HG02852 (cell line): ENCODE results near the gene NENF.
A peak's percentile ranks its signal among the peaks of the same experiment; 100 is the strongest.
"Not testable (repeated sequence)": the region's sequence is repeated elsewhere in the genome, so short reads cannot be mapped to it uniquely, and the experiment has no call there.

Experiments used
- ATAC-seq: cut with Tn5 transposase; IDR thresholded peaks from one replicate; pipeline ENCODE4 v1.9.1; 2021; ENCODE audit warnings: mild to moderate bottlenecking, moderate library complexity; ENCODE audit not compliant: unreplicated experiment

Gene NENF

GRCh38 chr1:212432661-212433576 lies at the start of gene NENF:
Gene NENF, plus strand, starts transcription at chr1:212432920. Its CDS starts 24 bp downstream, at chr1:212432944.
- ATAC-seq: peak; percentile 99

GRCh38 chr1:212386029-212386428 lies 46.7 kb upstream of the NENF start:
- no peak for ATAC-seq

- no peak for ATAC-seq
Observed at GRCh38 chr1:212388985-212389716, 43.6 kb upstream of the NENF start.

DNA sequence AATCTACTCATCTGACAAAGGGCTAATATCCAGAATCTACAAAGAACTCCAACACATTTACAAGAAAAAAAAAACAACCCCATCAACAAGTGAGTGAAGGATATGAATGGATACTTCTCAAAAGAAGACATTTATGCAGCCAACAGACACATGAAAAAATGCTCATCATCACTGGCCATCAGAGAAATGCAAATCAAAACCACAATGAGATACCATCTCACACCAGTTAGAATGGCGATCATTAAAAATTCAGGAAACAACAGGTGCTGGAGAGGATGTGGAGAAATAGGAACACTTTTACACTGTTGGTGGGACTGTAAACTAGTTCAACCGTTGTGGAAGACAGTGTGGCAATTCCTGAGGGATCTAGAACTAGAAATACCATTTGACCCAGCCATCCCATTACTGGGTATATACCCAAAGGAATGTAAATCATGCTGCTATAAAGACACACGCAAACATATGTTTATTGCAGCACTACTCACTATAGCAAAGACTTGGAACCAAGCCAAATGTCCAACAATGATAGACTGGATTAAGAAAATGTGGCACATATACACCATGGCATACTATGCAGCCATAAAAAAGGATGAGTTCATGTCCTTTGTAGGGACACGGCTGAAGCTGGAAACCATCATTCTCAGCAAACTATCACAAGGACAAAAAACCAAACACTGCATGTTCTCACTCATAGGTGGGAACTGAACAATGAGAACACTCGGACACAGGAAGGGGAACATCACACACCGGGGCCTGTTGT lies 36.9 kb upstream of the NENF start:
- ATAC-seq: not testable (repeated sequence)

GRCh38 chr1:212396638-212397037 lies 36.1 kb upstream of the NENF start:
- ATAC-seq: no peak

DNA sequence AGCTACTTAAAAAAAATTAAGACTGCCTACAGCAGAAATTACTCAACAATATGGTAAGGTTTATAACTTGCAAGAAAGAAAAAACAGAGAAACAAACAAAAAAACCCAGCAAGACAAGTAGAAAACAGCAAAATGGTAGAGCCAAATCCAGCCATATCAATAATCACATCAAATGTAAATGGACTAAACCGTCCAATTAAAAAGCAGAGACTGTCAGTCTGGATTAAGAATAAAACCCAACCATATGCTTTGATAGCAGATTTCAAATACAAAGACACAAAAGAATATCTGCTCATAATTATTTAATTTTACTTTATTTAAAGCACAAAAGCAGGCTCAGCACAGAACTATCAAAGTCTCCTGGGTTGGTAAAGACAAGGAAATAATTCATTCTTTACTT lies 35.5 kb upstream of the NENF start:
- ATAC-seq: no peak

GRCh38 chr1:212401042-212401441 lies 31.7 kb upstream of the NENF start:
- ATAC-seq: no peak

- ATAC-seq: no peak
Observed at GRCh38 chr1:212401838-212402582, 30.7 kb upstream of the NENF start.

DNA sequence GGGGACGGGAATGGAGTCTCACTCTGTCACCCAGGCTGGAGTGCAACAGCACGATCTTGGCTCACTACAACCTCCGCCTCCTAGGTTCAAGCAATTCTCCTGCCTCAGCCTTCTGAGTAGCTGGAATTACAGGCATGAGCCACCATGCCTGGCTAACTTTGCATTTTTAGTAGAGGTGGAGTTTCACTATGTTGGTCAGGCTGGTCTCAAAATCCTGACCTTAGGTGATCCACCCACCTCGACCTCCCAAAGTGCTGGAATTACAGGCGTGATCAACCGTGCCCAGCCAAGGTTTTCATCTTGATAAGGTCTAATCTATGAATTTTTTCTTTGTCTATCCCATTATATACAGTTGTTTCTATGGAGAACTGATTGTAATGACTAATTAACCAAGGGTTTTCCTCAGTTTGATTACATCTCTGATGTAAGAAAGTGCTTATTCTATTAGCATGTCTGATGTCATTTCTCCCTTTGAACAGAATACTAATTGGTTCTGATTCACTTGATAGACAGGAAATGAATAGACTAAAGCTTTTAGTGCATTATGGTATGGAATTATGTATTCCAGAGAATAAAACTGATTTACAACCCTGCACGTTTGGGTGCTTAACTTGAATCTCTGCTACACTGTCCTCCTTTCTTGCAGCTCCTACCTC lies 29.9 kb upstream of the NENF start:
- no peak for ATAC-seq

DNA sequence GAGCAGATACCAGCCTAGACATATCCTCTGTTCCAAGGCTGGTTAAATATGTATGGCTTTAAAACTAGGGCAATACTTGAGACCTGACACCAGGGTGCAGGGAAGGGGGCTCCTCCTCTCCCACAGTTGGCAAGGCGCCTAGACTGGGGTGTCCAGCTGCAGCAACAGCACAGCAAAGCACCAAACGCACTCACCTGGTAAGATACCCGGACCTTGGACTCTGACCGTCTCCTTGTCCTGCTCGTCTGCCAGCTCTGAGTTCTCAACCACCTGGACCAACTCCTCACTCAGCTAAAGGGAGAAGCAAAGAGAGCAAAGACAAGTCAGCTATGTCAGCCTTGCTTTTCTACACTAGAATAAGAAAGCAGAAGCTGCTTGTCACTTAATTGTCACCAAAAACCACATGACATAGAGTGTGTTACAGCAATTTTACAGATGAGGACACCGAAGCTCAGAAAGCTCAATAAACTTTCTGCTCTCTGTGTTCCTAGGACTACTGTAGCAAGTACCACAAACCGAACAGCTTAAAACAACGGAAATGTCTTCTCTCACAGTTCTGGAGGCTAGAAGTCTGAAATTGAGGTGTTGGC lies 22.4 kb upstream of the NENF start:
- ATAC-seq: no peak

DNA sequence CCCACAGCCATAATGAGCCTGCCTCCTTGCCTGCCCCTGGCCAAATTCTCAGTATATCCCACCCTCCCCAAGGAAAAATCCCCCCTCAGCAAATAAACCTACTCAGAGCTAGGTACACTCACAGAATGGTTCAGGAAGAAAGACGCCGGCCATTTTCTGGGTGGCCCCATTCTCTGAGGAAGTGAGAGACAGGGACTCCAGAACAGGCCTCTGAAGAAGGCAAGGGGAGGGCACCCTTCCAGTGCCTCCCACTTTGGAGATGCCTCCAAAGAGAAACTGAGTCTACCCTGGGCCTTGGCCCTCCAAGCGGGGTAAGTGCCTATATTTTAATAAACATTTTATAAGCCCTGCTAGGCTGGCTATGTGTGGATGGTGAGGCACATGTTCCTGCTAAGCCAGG lies 20.3 kb upstream of the NENF start:
- ATAC-seq: no peak

DNA sequence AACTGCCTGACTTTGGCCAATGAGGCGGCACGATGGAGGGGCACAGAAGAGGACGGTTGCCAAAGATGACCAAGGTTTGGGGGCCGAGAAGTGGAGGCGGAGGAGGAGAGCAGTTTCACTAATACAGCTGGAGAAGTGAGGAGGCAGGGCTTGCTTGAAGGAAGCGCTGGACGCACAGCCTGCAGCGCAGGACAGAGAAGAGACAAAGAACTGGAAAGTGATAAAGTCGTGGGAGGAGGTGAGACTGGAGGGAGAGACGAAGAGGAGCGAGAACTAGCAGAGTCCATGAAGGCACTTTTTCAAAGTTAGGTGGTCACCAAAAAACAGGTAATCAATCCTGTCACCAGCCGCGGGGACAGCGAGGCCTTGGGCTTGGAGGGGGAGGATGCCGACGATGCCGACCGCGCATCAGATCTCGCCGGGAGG lies 18.8 kb upstream of the NENF start:
- ATAC-seq: peak; percentile 22

DNA sequence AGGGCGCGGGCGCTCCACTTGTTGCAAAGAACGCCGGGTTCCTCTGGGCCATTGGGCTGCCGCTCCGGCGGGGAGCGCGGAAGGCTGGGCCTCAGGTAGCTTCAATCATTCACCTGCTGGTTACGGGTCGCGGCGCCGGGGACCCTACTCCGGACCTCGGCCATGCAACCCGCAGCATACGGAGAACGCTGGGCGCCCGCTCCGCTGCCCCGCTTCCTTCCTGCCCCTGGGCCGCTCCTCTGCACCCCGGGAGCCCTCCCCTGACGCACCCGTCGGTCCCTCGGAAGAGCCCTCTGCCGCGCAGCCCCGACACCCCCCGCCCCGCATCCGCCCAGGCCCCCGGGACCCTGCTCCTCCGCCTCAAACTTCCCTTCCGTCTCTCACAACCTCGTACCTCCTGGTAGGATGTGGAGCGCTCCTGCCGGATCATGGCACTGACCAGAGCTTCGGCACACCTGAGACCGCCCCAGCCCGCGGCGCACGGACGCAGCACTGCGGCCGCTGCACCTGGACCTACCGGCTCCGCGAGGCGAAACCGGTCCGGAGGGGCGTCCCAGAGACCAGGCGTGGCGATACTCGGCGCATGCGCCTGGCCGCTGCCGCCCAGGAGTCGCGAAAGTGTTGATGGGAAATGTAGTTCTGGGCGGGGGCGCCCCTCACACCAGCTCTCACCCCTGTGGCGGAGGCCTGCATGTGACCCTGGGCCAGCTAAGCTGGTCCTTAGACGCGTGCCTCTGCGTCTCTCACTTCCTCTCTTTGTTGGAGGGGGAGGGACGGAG lies 18.2 kb upstream of the NENF start, which contains the start of gene PACC1:
TSS of gene PACC1 (minus strand) at position 559 of the 779 bp plus-strand sequence. CDS start at position 430, 129 bp downstream.
- peak; percentile 95 for ATAC-seq

GRCh38 chr1:212415107-212415841 lies 17.4 kb upstream of the NENF start:
- no peak for ATAC-seq

DNA sequence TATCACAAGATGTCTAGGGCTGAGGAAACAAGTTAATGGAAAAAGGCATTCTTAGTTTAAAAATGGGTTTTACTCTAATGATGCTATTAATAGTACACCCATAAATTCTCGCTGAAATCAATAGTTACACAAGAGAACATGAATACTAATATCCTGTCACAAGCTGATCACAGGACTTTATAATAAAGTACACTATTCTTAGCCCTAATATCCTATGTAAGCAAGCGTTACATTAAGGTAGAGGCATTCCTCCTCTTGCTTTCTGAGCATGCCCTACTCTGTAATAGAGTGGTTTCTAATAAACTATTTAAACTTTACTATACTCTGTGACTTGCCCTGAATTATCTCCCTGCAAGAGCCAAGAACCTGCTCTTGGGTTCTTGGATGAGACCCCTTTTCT lies 11.6 kb upstream of the NENF start:
- ATAC-seq: no peak

GRCh38 chr1:212423879-212424278 lies 8.8 kb upstream of the NENF start:
- ATAC-seq: no peak

GRCh38 chr1:212428496-212428895 lies 4.2 kb upstream of the NENF start:
- no peak for ATAC-seq

DNA sequence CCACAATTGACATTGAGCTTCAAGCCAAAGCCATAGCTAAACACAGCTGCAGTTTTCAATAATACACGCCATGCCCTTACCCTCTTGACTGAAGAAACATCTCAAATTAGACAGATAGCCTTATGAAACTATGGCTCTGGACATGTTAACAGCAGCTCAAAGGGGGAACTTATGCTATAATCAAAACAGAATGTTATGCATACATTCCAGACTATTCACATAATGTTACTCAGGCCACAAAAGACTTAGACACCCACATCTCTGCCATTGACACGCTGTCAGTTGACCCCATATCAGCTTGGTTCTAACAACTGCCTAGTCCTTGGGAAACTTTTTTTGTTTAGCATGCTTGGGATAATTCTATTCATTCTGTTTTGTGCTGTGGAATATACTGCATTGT lies 2.3 kb upstream of the NENF start:
- no peak for ATAC-seq
